Esophagus muscularis mucosa (tissue), 4 donors: ENCODE measurements around the gene PLD1. TPM values are rescaled to one million over a fixed set of nuclear protein-coding genes. Genes with fewer than 3 reads are reported as not detected.

Source experiments
- DNase-seq: peaks from one replicate; pipeline ENCODE4 v3.0.0-alpha.2; 2017; ENCODE audit errors: extremely low spot score
- H3K27ac ChIP-seq, 4 donors: fragments of 200-600 bp; sonication (generic); replicated peaks in 1 of 4; 1 replicate in 3 of 4; 2 replicates in 1 of 4; pipeline ENCODE4 v1.5.1; 2016 to 2019; ENCODE audit warnings: mild to moderate bottlenecking in 1 of 4
- H3K27me3 ChIP-seq, 4 donors: fragments of 200-600 bp; sonication (generic); one replicate each; pipeline versions ENCODE4 v1.5.1 to v1.6.0; 2016 to 2019
- H3K36me3 ChIP-seq, 4 donors: fragments of 200-600 bp; sonication (generic); one replicate each; pipeline ENCODE4 v1.5.1; 2016 to 2019
- H3K4me1 ChIP-seq, 4 donors: fragments of 200-600 bp; sonication (generic); one replicate each; pipeline ENCODE4 v1.5.1; 2016 to 2019
- H3K4me3 ChIP-seq, 4 donors: fragments of 200-600 bp; sonication (generic); 1 replicate in 2 of 4; 2 replicates in 2 of 4; pipeline ENCODE4 v1.5.1; 2016 to 2019; ENCODE audit warnings: mild to moderate bottlenecking in 4 of 4, moderate library complexity in 1 of 4
- H3K9me3 ChIP-seq, 4 donors: fragments of 200-600 bp; sonication (generic); 1 replicate in 3 of 4; 2 replicates in 1 of 4; pipeline ENCODE4 v1.5.1; 2016 to 2019
- CTCF ChIP-seq, 3 experiments: fragments of 200-600 bp in 2 of 3; fragments of 450-650 bp in 1 of 3; sonication (generic) in 2 of 3; IDR thresholded peaks; one replicate each; pipeline ENCODE4 v1.5.1; 2017 to 2019; ENCODE audit warnings: antibody characterized with exemption in 3 of 3, mild to moderate bottlenecking in 2 of 3, moderate library complexity in 1 of 3
- EP300 ChIP-seq: sonication (generic); formaldehyde crosslinking; IDR thresholded peaks from one replicate; pipeline ENCODE4 v1.6.1; 2017; ENCODE audit warnings: antibody characterized with exemption
- POLR2A ChIP-seq: fragments of 450-650 bp; IDR thresholded peaks from one replicate; pipeline ENCODE4 v1.6.1; 2017; ENCODE audit warnings: antibody characterized with exemption, moderate library complexity, mild to moderate bottlenecking, low read depth
- POLR2AphosphoS5 ChIP-seq, 2 donors: sonication (generic); formaldehyde crosslinking; IDR thresholded peaks; one replicate each; pipeline ENCODE4 v1.6.1; 2017; ENCODE audit warnings: antibody characterized with exemption in 2 of 2
- WGBS: methylation state at CpG from one replicate; pipeline ENCODE4 v1.1.5; 2018; 5-methylcytosine and 5-hydroxymethylcytosine counted together
- intact Hi-C: fragments of 100-400 bp; cut with DNase I; formaldehyde crosslinking; loops from one replicate; pipeline ENCODE4 v1.15.1; 2023
- total RNA-seq, 4 donors: library from RNA; depleted of rRNA; stranded (reverse); fragments of >200 nt; gene quantifications; one replicate each; pipeline versions ENCODE4 v1.1.0 to v1.2.1, GENCODE V29; 2016

The PLD1 gene
- total RNA-seq, 4 donors from 2014 or later: 12.4 to 21.1 (median 18.5) TPM

DNA sequence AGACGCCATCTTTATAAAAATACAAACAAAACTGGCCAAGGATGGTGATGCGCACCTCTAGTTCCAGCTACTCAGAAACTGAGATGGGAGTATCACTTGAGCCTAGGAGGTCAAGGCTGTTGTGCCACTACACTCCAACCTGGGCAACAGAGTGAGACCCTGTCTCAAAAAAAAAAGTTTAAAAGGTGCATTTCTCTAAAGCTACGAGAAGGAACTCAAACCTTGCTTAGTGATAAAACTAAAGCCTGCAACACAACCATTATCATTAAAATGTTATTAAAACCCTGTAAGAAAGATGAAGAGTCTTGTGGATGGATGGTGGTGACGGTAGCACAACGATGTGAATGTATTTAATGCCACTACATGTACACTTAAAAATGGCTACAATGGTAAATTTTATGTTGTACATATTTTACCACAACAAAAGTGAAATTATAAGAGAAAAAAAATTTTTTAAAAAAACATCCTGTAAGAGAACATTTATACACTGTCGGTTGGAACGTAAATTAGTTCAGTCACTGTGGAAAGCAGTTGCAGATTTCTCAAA is 3.1 kb downstream of the PLD1 start:
- Histone ChIP-seq H3K27me3 (no peaks in the 10 kb centered on the region), H3K4me1 (peaks cover 50 to 73% (median 63%) of the 10 kb centered on the region in 4 donors), H3K27ac (peak overlapping the region; percentile 71 to 88 (median 80)), H3K36me3 (no peaks in the 10 kb centered on the region), H3K4me3 (no peak overlapping the region), H3K9me3 (no peaks in the 10 kb centered on the region)
- WGBS: 95% methylated on average over 7 of the region's 7 CpGs
- intact Hi-C loops: no loop called here
- DNase-seq: no peak
- TF ChIP-seq POLR2AphosphoS5 (IDR thresholded peaks at IDR 0.05): no peak
- no peak for TF ChIP-seq POLR2A
- TF ChIP-seq EP300: no peak
- TF ChIP-seq CTCF (IDR thresholded peaks at IDR 0.05): no peak

DNA sequence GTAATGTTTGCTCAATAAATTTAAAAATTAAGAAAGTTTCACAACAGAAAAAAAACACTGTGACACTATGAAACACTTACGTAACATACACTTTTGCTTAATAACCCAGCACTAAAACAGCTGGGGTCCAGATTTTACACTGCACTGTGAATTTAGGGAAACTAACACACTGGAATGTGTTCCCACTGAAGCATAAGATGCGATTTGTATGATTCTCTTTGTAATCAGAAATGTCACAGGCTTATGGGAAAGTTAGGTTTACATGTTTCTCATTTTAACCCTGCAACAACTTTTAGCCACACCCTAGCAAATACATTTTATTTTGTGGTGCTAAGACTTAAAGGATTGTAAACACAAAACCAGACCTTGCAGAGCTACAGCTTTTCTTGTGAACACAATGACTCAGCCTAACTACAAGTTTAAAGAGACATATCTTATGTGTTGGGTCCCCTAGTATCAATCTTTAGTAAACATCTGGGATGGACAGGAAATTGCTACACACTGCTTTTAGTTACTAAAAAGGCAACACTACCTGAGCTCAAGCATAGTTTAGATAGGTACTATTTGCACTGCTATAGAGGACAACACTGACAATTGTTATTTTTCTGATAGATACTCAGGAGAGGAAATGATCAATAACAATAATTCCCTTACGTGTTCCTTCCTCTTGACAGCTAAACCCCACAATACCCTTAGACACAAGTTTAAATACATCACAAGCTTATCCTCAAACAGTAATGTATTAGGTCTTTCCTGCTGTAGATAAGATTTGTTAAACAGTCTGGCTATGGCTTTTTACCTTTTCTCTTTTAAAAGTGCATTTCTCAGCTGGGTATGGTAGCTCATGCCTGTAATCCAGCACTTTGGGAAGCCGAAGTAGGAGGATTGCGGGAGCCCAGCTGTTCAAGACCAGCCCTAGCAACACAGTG is 3.8 kb downstream of the PLD1 start:
- intact Hi-C loops: no loop called here
- WGBS: 73% methylated on average over 5 of the region's 5 CpGs
- DNase-seq: no peak
- Histone ChIP-seq H3K27ac (peak overlapping the region; percentile 71 to 88 (median 80)), H3K4me3 (no peak overlapping the region), H3K36me3 (no peaks in the 10 kb centered on the region), H3K27me3 (no peaks in the 10 kb centered on the region), H3K9me3 (no peaks in the 10 kb centered on the region), H3K4me1 (peaks cover 55 to 76% (median 67%) of the 10 kb centered on the region in 4 donors)
- TF ChIP-seq CTCF (IDR thresholded peaks at IDR 0.05): no peak
- peak in 1 of 2 donors; percentile 58 for TF ChIP-seq POLR2AphosphoS5 (IDR thresholded peaks at IDR 0.05)
- no peak for TF ChIP-seq POLR2A
- no peak for TF ChIP-seq EP300

DNA sequence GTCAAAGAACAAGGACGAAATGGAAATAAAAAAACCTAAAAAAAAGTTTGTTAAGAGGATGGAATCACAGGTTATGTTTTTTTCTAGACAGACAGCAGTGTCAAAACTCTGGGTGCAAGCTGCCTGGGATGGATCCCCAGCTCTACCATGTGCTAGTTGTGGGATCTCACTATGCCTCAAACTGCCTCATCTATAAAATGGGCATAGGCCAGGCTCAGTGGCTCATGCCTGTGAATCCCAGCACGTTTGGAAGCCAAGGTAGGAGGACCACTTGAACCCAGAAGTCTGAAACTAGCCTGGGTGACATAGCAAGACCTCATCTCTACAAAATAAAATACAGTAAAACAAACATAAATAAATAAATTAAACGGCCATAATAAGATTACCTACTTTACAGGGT is 4.6 kb downstream of the PLD1 start:
- Histone ChIP-seq H3K36me3 (no peaks in the 10 kb centered on the region), H3K4me1 (peaks cover 54 to 76% (median 67%) of the 10 kb centered on the region in 4 donors), H3K9me3 (no peaks in the 10 kb centered on the region), H3K4me3 (no peak overlapping the region), H3K27ac (peak overlapping the region; percentile 71 to 88 (median 80)), H3K27me3 (no peaks in the 10 kb centered on the region)
- TF ChIP-seq EP300: no peak
- no peak for TF ChIP-seq POLR2A
- TF ChIP-seq POLR2AphosphoS5 (IDR thresholded peaks at IDR 0.05): no peak
- TF ChIP-seq CTCF (IDR thresholded peaks at IDR 0.05): no peak
- intact Hi-C loops: no loop called here
- no peak for DNase-seq
- 65% methylated on average over 3 of the region's 3 CpGs for WGBS

DNA sequence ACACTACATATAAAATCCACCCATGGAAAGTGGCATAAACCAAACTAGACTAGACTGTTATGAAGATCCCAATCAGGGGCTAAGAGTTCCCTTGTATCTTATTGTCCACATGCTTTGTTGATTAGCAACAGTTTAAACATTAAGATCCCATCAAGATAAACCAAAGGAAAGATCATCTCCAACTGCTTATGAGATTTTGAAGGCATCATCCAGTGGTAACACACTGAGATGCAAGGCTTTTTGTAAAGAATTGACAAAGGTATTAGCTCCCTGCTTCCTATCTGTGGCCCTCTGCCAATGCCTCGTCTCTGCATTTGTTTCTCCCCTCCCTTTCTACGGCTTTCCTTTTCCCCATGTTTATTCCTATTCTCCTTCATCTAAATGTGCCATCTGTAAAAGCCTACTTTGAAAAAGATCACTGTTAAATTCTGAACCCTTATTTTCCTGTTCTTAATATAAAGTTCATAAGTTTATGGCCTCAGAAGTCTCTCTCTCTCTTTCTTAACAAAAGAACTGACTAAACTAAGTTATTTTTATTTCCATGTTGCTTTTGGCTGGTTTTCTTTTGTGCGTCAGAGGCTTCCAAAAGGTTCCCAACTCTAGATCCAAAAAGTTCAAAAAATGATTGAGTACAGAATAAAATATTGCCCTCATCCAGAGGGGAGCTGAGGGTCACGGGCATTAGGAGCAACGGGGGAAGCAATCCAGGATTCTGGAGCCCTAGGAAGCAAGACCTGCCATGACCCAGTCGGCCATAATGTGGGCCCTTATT is 5.5 kb downstream of the PLD1 start:
- H3K9me3 ChIP-seq: no peaks in the 10 kb centered on the region
- no peaks in the 10 kb centered on the region for H3K36me3 ChIP-seq
- intact Hi-C loops: no loop called here
- H3K4me3 ChIP-seq: no peak overlapping the region
- H3K4me1 ChIP-seq: peaks cover 57 to 80% (median 68%) of the 10 kb centered on the region in 4 donors
- WGBS: 32% methylated on average over 6 of the region's 6 CpGs
- no peak for TF ChIP-seq CTCF (IDR thresholded peaks at IDR 0.05)
- TF ChIP-seq POLR2AphosphoS5 (IDR thresholded peaks at IDR 0.05): peak in 1 of 2 donors; percentile 48
- no peak for TF ChIP-seq POLR2A
- TF ChIP-seq EP300: no peak
- H3K27ac ChIP-seq: peak overlapping the region; percentile 71 to 88 (median 80)
- DNase-seq: no peak
- no peaks in the 10 kb centered on the region for H3K27me3 ChIP-seq
